ENCODE measurements around the gene TRAF5. TPM values are rescaled to one million over a fixed set of nuclear protein-coding genes. Genes with fewer than 3 reads are reported as not detected.

Gene TRAF5
- total RNA-seq, 2 donors from 2014 or later, result 13.9 to 14.5 TPM

DNA sequence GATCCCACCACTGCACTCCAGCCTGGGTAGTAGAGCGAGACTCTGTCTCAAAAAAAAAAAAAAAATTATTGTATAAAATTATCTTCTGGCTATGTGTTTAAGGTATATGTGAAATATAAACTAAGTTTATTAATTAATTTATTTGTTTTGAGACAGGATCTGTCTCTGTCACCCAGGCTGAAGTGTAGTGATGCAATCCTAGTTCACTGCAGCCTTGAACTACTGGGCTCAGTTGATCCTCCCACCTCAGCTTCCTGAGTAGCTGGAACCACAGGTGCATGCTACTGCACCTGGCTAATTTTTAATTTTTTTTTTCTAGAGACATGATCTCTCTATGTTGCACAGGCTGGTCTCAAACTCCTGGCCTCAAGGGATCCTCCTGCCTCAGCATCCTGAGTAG is 97.4 kb downstream of the TRAF5 start:
- TF ChIP-seq CTCF (IDR thresholded peaks at IDR 0.05), result no peak
- H3K36me3 ChIP-seq, result no peaks in the 10 kb centered on the region
- intact Hi-C loops (cut with DNase I), result no loop called here

More for the DNA sequence above, 97.4 kb downstream of the TRAF5 start:
- no peak for DNase-seq
- H3K4me1 ChIP-seq, result no peaks in the 10 kb centered on the region
- no peak overlapping the region for H3K4me3 ChIP-seq
- H3K9me3 ChIP-seq, result no peaks in the 10 kb centered on the region
- no peak overlapping the region for H3K27ac ChIP-seq
- no peaks in the 10 kb centered on the region for H3K27me3 ChIP-seq
- no peak overlapping the region for H3K9ac ChIP-seq (ENCODE audit: low read depth in 2 of 2, low read length in 2 of 2)

Other genes starting within 250 kb of the TRAF5 start
- under 1 TPM; 0.40 to 0.64 TPM for gene KCNH1, start 192.7 kb upstream of the TRAF5 start, total RNA-seq
- gene RCOR3, start 67.5 kb upstream of the TRAF5 start, total RNA-seq, result 10 to 100 TPM; 34.7 to 37.8 TPM
- gene RD3, start 165.3 kb downstream of the TRAF5 start, total RNA-seq, result under 1 TPM in 1 of 2 donors, not detected in 1; 0.15 TPM

Measured in colonic mucosa (tissue), 4 donors.